Measurements from ENCODE around the gene DHCR24. TPM values are rescaled to one million over a fixed set of nuclear protein-coding genes. Genes with fewer than 3 reads are reported as not detected.
"Not testable (repeated sequence)": the region's sequence is repeated elsewhere in the genome, so short reads cannot be mapped to it uniquely, and the experiment has no call there.

Gene DHCR24
- polyA plus RNA-seq (2013, experiment 1 of 2), result 108 TPM
- polyA plus RNA-seq (2013, experiment 2 of 2), result 107 TPM

- peak within 1 kb of the TSS; percentile 33 for H3K27ac ChIP-seq (replicated peaks; ENCODE audit: low read length)
- peak within 1 kb of the TSS; percentile 64 for H3K14ac ChIP-seq (ENCODE audit: low read length)
- H3K79me1 ChIP-seq (ENCODE audit: low read depth, low read length), result peaks cover 11% of the 10 kb centered on the region
- no peak within 1 kb of the TSS for H4K8ac ChIP-seq (ENCODE audit: low read depth, low read length)
- H2BK120ac ChIP-seq (ENCODE audit: low read depth, low read length), result peak within 1 kb of the TSS; percentile 21
- H3K4me2 ChIP-seq (ENCODE audit: insufficient read depth, low read length, poor library complexity, severe bottlenecking), result peak within 1 kb of the TSS; percentile 78
- H3K4ac ChIP-seq (ENCODE audit: low read length), result peak within 1 kb of the TSS; percentile 28
- H3K27me3 ChIP-seq (ENCODE audit: control insufficient read depth in 3 of 3, insufficient read depth in 3 of 3, low read depth in 1 of 3, low read length in 3 of 3), result no peaks in the 10 kb centered on the region
- peak within 1 kb of the TSS; percentile 85 for H2BK5ac ChIP-seq (ENCODE audit: low read length)
- peak within 1 kb of the TSS; percentile 89 for H2AFZ ChIP-seq (ENCODE audit: low read length)
- peak within 1 kb of the TSS; percentile 84 for H2BK15ac ChIP-seq (ENCODE audit: low read length)
- peak within 1 kb of the TSS; percentile 80 for H2AK5ac ChIP-seq (ENCODE audit: low read depth, low read length)
- peak within 1 kb of the TSS; percentile 96 for H3K18ac ChIP-seq (ENCODE audit: low read length)
- WGBS, 2 donors (ENCODE audit: extremely low coverage in 2 of 2, insufficient read length in 2 of 2, insufficient replicate concordance in 1 of 2), result no CpG with 5 or more reads among the region's 109 CpGs
- H3K23ac ChIP-seq (ENCODE audit: low read depth, low read length, poor library complexity), result peak within 1 kb of the TSS; percentile 99
- peaks cover 17 to 42% of the 10 kb centered on the region in 2 donors for H3K36me3 ChIP-seq (replicated peaks in 1 of 2; ENCODE audit: control insufficient read depth in 2 of 2, insufficient read depth in 2 of 2, low read length in 2 of 2)
- H3K4me3 ChIP-seq (ENCODE audit: low read length in 2 of 2), result peak within 1 kb of the TSS; percentile 88 to 96
- DNase-seq (ENCODE audit: low spot score), result peak; percentile 81
- H3K4me1 ChIP-seq (ENCODE audit: control insufficient read depth in 2 of 2, insufficient read depth in 1 of 2, low read depth in 1 of 2, low read length in 2 of 2), result peaks cover 30 to 32% of the 10 kb centered on the region in 2 donors
- H3K9ac ChIP-seq (ENCODE audit: low read depth, low read length, poor library complexity), result peak within 1 kb of the TSS; percentile 99
- H3K9me3 ChIP-seq (replicated peaks in 1 of 2; ENCODE audit: control insufficient read depth in 2 of 2, insufficient read depth in 1 of 2, low read depth in 1 of 2, low read length in 2 of 2), result peaks cover 0 to 10% of the 10 kb centered on the region in 2 donors
- H4K91ac ChIP-seq (ENCODE audit: low read depth, low read length, poor library complexity), result peak within 1 kb of the TSS; percentile 90
- H2BK12ac ChIP-seq (ENCODE audit: low read length), result peak within 1 kb of the TSS; percentile 24
These were observed at the start of gene DHCR24 for GRCh38 chr1:54886724-54887664. TSS of gene DHCR24 (minus strand) at chr1:54887195. CDS start at chr1:54887119, 76 bp downstream.

- Histone ChIP-seq H3K4me3 (ENCODE audit: low read length in 2 of 2) (no peak overlapping the region), H3K23ac (ENCODE audit: low read depth, low read length, poor library complexity) (no peak overlapping the region), H3K27ac (replicated peaks; ENCODE audit: low read length) (no peak overlapping the region)
These were observed 49.8 kb upstream of the DHCR24 start for GRCh38 chr1:54936791-54937190.

GRCh38 chr1:54934869-54935268, 47.9 kb upstream of the DHCR24 start:
- no peak overlapping the region for H3K4ac ChIP-seq (ENCODE audit: low read length)
- no peak overlapping the region for H2BK12ac ChIP-seq (ENCODE audit: low read length)
- H3K27me3 ChIP-seq (ENCODE audit: control insufficient read depth in 3 of 3, insufficient read depth in 3 of 3, low read depth in 1 of 3, low read length in 3 of 3), result peaks cover 0 to 3% (median 0%) of the 10 kb centered on the region in 3 experiments
- H3K9me3 ChIP-seq (replicated peaks in 1 of 2; ENCODE audit: control insufficient read depth in 2 of 2, insufficient read depth in 1 of 2, low read depth in 1 of 2, low read length in 2 of 2), result no peaks in the 10 kb centered on the region
- DNase-seq (ENCODE audit: low spot score), result no peak
- no peak overlapping the region for H3K14ac ChIP-seq (ENCODE audit: low read length)
- H2AFZ ChIP-seq (ENCODE audit: low read length), result no peak overlapping the region
- no peak overlapping the region for H2AK5ac ChIP-seq (ENCODE audit: low read depth, low read length)
- no peak overlapping the region for H3K18ac ChIP-seq (ENCODE audit: low read length)
- no peak overlapping the region for H2BK120ac ChIP-seq (ENCODE audit: low read depth, low read length)
- H3K36me3 ChIP-seq (replicated peaks in 1 of 2; ENCODE audit: control insufficient read depth in 2 of 2, insufficient read depth in 2 of 2, low read length in 2 of 2), result no peaks in the 10 kb centered on the region
- H3K27ac ChIP-seq (replicated peaks; ENCODE audit: low read length), result no peak overlapping the region
- H3K23ac ChIP-seq (ENCODE audit: low read depth, low read length, poor library complexity), result no peak overlapping the region
- no peak overlapping the region for H2BK15ac ChIP-seq (ENCODE audit: low read length)
- peaks cover 0 to 8% of the 10 kb centered on the region in 2 donors for H3K4me1 ChIP-seq (ENCODE audit: control insufficient read depth in 2 of 2, insufficient read depth in 1 of 2, low read depth in 1 of 2, low read length in 2 of 2)
- H3K9ac ChIP-seq (ENCODE audit: low read depth, low read length, poor library complexity), result no peak overlapping the region
- no peaks in the 10 kb centered on the region for H3K79me1 ChIP-seq (ENCODE audit: low read depth, low read length)
- H3K4me3 ChIP-seq (ENCODE audit: low read length in 2 of 2), result no peak overlapping the region
- no peak overlapping the region for H4K91ac ChIP-seq (ENCODE audit: low read depth, low read length, poor library complexity)
- H2BK5ac ChIP-seq (ENCODE audit: low read length), result no peak overlapping the region
- no peak overlapping the region for H3K4me2 ChIP-seq (ENCODE audit: insufficient read depth, low read length, poor library complexity, severe bottlenecking)
- no peak overlapping the region for H4K8ac ChIP-seq (ENCODE audit: low read depth, low read length)

More at GRCh38 chr1:54936791-54937190, 49.8 kb upstream of the DHCR24 start:
- no peak overlapping the region for H3K9ac ChIP-seq (ENCODE audit: low read depth, low read length, poor library complexity)
- no peak overlapping the region for H3K18ac ChIP-seq (ENCODE audit: low read length)
- no peak overlapping the region for H2BK120ac ChIP-seq (ENCODE audit: low read depth, low read length)
- H3K4ac ChIP-seq (ENCODE audit: low read length), result no peak overlapping the region
- H3K4me2 ChIP-seq (ENCODE audit: insufficient read depth, low read length, poor library complexity, severe bottlenecking), result no peak overlapping the region
- H2BK15ac ChIP-seq (ENCODE audit: low read length), result no peak overlapping the region
- WGBS, 2 donors (ENCODE audit: extremely low coverage in 2 of 2, insufficient read length in 2 of 2, insufficient replicate concordance in 1 of 2), result no CpG with 5 or more reads among the region's 4 CpGs
- H3K4me1 ChIP-seq (ENCODE audit: control insufficient read depth in 2 of 2, insufficient read depth in 1 of 2, low read depth in 1 of 2, low read length in 2 of 2), result peaks cover 0 to 12% of the 10 kb centered on the region in 2 donors
- H3K27me3 ChIP-seq (ENCODE audit: control insufficient read depth in 3 of 3, insufficient read depth in 3 of 3, low read depth in 1 of 3, low read length in 3 of 3), result peaks cover 0 to 3% (median 0%) of the 10 kb centered on the region in 3 experiments
- no peak overlapping the region for H2BK12ac ChIP-seq (ENCODE audit: low read length)
- H3K9me3 ChIP-seq (replicated peaks in 1 of 2; ENCODE audit: control insufficient read depth in 2 of 2, insufficient read depth in 1 of 2, low read depth in 1 of 2, low read length in 2 of 2), result no peaks in the 10 kb centered on the region
- H3K79me1 ChIP-seq (ENCODE audit: low read depth, low read length), result no peaks in the 10 kb centered on the region
- no peak overlapping the region for H4K8ac ChIP-seq (ENCODE audit: low read depth, low read length)
- H2BK5ac ChIP-seq (ENCODE audit: low read length), result no peak overlapping the region
- H3K14ac ChIP-seq (ENCODE audit: low read length), result no peak overlapping the region
- H3K36me3 ChIP-seq (replicated peaks in 1 of 2; ENCODE audit: control insufficient read depth in 2 of 2, insufficient read depth in 2 of 2, low read length in 2 of 2), result no peaks in the 10 kb centered on the region
- no peak overlapping the region for H2AFZ ChIP-seq (ENCODE audit: low read length)
- DNase-seq (ENCODE audit: low spot score), result no peak
- H4K91ac ChIP-seq (ENCODE audit: low read depth, low read length, poor library complexity), result no peak overlapping the region
- no peak overlapping the region for H2AK5ac ChIP-seq (ENCODE audit: low read depth, low read length)

GRCh38 chr1:54934081-54934480, 47.1 kb upstream of the DHCR24 start:
- H2BK15ac ChIP-seq (ENCODE audit: low read length); H2AK5ac ChIP-seq (ENCODE audit: low read depth, low read length); H3K4me3 ChIP-seq (ENCODE audit: low read length in 2 of 2): not testable (repeated sequence)

More at GRCh38 chr1:54934081-54934480, 47.1 kb upstream of the DHCR24 start:
- not testable (repeated sequence) for H3K9ac ChIP-seq (ENCODE audit: low read depth, low read length, poor library complexity); H3K4me2 ChIP-seq (ENCODE audit: insufficient read depth, low read length, poor library complexity, severe bottlenecking); H2BK120ac ChIP-seq (ENCODE audit: low read depth, low read length); H3K27me3 ChIP-seq (ENCODE audit: control insufficient read depth in 3 of 3, insufficient read depth in 3 of 3, low read depth in 1 of 3, low read length in 3 of 3); H4K91ac ChIP-seq (ENCODE audit: low read depth, low read length, poor library complexity); H3K79me1 ChIP-seq (ENCODE audit: low read depth, low read length); DNase-seq (ENCODE audit: low spot score); H3K9me3 ChIP-seq (replicated peaks in 1 of 2; ENCODE audit: control insufficient read depth in 2 of 2, insufficient read depth in 1 of 2, low read depth in 1 of 2, low read length in 2 of 2); H3K4ac ChIP-seq (ENCODE audit: low read length); H3K14ac ChIP-seq (ENCODE audit: low read length); H2BK12ac ChIP-seq (ENCODE audit: low read length); H3K36me3 ChIP-seq (replicated peaks in 1 of 2; ENCODE audit: control insufficient read depth in 2 of 2, insufficient read depth in 2 of 2, low read length in 2 of 2); H3K4me1 ChIP-seq (ENCODE audit: control insufficient read depth in 2 of 2, insufficient read depth in 1 of 2, low read depth in 1 of 2, low read length in 2 of 2); H3K23ac ChIP-seq (ENCODE audit: low read depth, low read length, poor library complexity); H4K8ac ChIP-seq (ENCODE audit: low read depth, low read length); H3K18ac ChIP-seq (ENCODE audit: low read length); H2BK5ac ChIP-seq (ENCODE audit: low read length); H3K27ac ChIP-seq (replicated peaks; ENCODE audit: low read length); H2AFZ ChIP-seq (ENCODE audit: low read length)
- WGBS, 2 donors (ENCODE audit: extremely low coverage in 2 of 2, insufficient read length in 2 of 2, insufficient replicate concordance in 1 of 2), result no CpG with 5 or more reads among the region's 6 CpGs

Measured in neuronal stem cell (in vitro differentiated cells).